HG03159 (cell line): ENCODE measurements around the gene PPP1R3D.

ENCODE experiments used
- ATAC-seq: cut with Tn5 transposase; IDR thresholded peaks from one replicate; pipeline ENCODE4 v1.9.1; 2021; ENCODE audit warnings: mild to moderate bottlenecking, moderate library complexity; ENCODE audit not compliant: unreplicated experiment

Gene PPP1R3D

DNA sequence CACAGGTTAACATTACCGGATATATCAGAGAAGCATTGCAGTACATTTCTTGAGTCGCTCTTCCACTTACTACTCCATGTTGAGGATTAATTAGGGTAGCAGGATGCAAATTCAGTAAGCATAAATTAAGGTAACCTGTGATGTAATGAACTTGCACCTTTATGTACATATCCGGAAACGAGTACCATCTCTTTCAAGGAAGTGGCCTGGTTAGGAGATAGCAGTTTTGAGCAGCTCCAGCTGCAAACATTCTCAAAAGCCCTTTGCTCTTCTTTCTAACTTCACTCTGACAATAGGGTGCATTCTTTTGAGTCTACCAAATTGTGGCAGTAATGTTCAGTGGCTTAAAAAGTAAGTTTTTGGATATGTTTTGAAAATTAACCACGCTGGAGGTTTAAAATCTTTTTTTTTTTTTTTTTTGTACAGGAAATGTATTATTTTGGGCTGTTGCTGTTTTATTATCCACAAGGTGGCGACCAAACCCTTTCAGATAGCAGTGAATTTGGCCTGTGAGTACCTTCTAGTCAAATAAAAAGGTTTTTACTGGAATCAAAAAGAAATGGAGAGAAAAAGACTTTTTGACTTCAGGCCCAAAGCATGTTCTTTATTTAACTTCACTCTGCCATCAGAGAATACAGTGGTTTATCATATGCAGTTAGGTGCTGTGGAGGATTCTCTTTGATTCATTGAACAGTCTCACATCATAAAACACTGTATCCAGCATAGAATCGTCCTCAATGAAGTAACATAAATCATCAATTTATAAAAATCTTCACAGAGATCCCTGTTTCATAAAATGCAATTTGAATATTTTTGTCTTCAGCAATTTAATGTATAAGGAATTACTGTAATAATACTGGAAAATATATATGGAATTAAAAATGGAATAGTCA, 9.0 kb upstream of the PPP1R3D start:
- peak; percentile 57 for ATAC-seq

DNA sequence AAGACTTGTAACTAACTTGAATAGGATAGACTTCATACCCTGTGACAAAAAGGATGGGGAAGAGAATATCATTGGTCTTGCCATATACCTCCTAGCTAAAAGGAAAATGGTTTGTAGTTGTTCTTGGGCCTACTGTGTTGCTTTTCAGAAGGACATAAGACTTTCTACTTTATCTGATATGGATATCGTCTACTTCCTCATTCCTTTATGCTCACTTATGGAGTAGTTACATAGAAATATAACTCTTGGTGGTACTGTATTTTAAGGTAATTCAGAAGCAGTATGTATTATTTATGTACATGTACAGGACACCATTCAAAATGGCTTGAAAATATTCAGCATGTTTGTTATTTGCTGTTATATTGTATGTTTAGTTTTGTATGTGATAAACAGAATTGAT, 8.1 kb upstream of the PPP1R3D start:
- ATAC-seq: no peak

DNA sequence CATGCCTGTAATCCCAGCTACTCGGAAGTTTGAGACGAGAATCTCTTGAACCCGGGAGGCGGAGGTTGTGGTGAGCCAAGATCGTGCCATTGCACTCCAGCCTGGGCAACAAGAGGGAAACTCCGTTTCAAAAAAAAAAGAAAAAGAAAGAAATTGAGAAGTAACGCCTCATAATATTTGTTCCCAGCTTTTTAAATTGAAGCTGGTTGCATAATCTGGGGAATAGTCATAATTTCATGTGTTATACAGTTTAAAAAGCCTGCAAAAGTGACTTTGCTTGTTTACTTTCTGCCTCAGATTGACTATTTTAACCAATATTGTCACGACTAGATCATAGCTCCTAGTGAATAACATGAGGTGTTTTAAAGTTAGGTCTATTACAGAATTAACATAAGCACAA, 7.3 kb upstream of the PPP1R3D start:
- no peak for ATAC-seq

DNA sequence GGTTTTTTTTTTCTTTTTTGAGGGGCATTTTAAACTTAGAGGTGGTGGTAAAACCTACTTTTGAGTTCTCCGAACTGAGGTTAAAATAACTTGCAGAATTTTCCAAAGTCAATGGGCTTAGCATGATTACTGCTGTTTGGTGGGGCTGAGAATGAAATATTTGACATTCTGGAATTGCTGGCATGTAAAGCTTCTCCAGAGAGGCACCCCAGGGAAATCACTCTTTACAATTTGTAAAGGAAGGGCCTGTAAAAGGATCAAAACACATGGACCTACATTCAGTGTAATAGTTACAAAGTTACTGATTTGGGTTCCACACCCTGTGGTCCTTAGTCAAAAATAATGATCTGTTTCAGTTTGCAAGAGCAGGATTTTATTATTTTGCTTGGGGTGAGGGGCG, 5.6 kb upstream of the PPP1R3D start:
- no peak for ATAC-seq

DNA sequence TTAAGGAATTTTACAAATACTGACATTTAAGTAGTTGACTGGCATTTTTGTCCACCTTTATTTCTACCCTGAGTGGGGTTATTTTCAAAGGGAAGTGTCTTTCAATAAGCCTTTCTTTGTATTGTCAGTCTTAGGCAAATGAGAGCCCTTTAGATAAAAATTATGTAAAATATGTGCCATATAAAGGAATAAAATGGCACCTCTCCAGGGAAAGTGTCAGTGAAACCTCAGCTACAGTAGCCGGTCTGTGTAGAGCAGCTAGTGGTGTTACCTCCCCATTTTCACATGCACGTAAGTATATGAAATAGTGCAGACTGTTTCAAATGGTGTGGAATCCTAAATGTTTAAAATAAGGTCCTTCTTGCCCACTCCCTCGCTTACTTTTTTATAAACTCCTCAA, 5.1 kb upstream of the PPP1R3D start:
- no peak for ATAC-seq

DNA sequence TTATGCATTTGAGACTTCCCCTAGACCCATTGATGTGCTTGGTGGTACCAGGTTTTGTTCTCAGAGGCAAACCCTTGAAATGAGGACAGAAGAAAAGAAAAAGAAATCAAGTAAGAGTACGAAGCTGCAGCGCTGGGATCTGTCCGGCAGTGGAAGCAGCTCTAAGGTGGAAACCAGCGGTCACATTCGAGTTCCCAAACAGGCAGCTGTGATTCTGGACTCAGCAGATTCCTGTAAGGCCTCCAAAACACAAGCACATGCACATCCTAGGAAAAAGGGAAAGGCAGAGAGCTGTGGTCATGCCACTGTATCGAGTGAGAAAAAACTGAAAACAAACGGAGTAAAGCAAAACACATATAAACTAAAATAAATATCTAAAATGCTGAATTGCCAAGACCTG, 4.6 kb upstream of the PPP1R3D start:
- no peak for ATAC-seq

DNA sequence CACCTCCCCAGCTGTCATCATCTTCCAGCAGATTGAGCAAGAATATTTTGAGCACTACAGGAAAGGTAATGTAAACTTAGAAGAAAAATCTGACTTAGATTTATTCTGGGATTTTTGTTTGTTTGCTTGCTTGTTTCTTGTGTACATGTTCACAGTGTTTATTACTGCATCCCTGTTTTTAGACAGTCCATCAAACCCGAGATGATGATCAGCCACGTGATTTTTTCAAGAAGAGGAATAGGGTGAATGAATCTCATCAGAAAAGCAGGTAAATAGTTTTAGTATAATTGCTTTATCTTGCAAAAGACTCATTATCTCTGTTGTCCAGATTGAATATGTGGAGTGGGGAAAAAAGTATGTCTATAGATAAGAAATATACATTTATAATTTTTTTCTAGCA, 2.1 kb upstream of the PPP1R3D start:
- no peak for ATAC-seq

DNA sequence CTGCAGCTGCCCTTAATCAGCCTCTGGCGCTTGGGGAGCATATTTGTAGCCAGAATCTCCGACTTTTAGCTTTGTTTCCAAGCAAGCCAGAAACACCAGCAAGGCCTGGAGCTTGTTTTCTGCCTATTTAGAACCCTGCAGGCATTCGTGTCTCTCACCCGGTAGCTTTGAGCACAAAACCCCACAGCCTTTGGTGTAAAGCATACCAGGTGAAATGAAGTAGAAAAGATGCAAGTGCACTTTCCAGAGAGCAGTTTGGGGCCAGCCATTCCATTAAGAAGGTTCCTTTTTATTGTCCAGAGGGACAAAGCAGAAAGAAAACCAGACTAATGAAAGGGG, 820 bp upstream of the PPP1R3D start:
- no peak for ATAC-seq

DNA sequence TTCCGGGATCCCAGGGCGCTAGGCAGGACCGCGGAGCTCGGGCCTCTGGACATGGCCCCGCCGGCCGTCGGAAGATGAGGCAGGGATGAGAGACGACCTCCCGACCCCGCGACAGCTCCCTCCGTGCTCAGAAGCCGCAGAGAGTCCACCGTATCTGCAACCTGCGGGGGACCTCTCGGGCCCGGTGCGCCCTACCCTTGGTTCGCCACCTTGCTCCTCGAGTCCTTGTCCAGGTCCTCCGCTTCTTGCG, 301 bp downstream of the PPP1R3D start:
- peak; percentile 34 for ATAC-seq

DNA sequence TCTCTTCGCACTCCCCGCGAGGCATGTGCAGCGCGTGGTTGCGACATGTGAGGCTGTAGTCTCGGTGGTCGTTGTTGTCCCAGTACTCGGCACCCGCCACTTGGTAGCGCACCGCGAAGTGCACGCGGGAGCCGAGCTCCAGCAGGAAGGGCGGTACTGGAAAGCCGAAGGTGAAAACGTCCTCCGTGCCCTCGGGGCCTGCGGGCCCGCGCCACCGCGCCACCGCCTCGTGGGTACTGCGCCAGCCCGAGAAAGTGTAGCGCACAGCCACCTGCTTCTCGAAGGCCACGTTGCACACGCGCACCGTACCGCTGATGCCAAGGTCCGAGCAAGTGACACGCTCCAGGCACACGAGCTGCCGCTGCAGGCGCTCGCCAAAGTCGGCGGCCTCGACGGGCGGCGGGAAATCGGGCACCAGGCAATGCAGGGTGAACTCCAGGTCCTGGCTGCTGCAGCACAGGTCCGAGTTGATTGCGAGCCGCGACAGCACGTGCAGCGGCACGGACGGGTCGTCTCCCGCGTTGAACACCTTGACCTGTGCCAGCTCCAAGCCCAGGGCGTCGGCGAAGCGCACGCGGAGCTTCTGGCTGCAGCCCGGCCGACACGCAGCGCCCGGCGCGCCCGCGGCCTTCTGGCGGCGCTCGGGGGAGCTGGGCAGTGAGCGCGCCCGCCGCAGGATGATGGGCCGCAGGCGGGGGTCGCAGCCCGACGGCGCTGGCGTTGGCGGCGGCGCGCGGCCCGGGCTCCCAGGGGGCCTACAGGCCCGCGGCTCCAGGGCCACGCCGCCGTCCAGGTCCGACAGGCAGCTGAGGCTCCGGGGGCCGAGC, 840 bp downstream of the PPP1R3D start:
- ATAC-seq: no peak

DNA sequence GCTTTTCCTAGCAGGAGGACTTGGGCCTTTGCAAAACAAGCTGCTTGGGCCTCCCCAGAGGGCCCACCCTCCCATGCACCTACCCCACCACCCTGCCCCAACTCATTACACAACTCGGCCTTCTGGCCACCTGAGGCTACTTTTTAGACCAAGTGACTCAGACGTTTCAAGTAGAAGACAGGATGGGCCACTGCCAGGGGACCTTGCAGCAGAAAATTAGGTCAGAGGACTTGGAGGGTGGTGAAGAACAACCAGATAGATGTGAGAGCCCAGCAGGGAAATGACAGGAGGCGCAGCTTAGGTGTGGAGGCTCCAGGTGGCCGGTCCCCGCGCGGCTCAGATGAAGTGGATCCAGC, 1.4 kb downstream of the PPP1R3D start:
- ATAC-seq: no peak

DNA sequence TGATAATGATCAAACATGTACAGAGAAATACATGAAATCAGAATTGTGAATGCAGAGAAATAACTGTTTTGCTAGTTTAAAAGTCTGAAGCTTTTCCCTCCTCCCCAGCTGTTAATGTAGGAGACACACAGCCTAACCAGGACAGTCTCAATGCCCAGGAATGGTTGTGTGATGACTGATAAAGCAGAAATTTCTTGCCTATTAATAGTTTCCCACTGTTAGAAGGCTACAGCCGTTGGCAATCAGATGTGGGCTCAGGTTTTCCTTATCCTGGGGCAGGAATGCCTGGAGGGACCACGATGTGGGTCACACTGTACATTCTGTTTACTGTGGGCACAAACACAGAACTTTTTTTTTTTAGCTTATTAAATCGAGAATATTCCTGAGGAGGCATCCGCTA, 1.9 kb downstream of the PPP1R3D start:
- ATAC-seq: no peak

DNA sequence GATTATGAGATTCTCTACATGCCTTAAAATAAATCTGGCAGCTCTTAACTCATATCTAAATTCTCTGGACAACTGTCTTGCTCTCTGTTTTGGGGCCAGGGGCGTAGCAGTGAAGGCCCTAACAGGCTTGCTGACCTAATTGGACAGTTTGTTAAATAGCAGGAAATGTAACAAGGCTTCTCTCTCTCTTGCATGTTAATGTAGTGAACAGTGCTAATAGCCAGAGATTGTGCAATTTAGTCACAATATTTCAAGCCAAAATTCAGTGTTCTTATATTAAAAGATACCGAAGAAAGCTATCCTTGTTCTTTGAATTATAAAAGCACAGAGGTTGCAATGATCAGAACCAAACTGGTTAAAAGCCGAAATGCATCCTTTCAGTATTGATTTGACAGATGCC, 3.0 kb downstream of the PPP1R3D start:
- ATAC-seq: no peak

DNA sequence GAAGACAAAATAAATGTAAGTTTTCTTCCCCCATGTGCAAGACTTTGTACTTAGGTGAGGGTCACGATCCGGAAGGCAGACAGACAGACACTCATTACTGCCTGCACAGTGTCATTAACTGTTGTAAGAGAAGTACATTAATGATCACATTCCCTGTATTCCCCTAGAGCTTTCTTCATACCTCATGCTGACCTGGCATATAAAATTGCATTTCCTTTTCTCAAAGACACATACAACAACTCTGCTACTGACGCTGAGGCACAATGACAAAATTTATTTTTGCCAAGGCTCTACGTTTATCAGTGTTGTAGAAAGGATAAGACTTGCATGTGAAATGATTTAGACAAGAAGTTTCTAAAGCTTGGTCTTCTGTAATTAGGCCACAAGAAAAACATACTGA, 3.7 kb downstream of the PPP1R3D start:
- ATAC-seq: no peak

DNA sequence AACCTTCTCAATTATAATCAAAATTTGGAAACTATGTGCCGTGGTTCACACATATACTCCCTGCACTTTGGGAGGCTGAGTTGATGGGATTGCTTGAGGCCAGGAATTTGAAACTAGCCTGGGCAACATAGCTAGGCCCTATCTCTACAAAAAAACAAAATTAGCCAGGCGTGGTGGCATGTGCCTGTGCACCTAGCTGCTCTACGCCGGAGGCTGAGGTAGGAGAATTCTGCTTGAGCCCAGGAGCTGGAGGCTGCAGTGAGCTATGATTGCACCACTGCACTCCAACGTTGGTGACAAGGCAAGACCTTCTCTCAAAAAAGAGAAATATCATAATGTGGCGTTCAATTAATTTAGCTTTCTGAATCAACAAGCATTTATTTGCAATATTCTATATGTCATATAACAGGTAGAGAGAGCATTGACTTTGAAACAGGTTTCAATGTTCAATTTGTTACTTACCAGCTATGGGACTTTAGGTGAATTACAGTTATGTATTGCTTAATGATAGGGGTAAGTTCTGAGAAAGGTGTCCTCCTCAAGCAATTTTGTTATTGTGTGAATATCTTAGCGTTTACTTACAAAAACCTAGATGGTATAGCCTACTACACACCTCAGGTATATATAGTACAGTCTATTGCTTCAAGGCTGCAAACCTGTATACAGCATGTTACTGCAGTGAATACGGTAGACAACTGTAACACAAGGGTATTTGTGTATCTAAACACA, 4.5 kb downstream of the PPP1R3D start:
- ATAC-seq: no peak

DNA sequence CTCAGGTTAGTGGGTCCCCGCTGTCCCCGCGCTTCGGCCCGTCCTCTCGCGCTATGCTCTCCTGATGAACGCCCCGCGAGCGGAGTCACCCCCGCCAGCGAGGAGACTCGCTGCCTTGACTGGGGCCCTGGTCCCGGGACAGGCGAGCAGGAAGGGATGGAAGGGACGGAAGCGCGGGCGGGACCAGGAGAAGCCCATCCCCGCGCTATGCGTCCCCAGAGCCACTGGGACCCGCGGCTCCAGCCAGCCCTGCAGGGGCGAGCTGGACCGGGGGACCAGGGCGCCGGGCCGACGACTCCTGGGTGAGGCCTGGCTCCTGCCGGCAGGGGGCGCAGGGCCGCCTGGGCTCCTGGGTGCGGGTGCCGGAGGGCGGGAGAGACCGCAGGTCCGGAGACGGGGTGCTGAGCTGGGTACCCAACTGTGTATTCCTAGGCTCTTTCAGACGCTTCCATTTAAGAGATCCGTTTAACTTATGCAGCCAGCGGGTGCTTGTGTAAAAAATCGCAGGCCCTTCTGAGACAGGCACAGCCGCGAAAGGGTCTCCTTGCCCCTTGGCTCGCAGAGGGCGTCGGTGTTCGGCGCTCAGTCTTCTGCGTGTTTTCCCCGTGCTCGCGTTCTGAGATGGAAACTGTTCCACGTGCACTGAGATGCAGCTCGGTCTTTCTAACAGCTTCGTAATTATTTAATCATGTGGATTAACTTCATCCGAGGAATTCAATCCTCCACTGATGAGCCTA, 6.1 kb downstream of the PPP1R3D start:
- ATAC-seq: peak; percentile 87

DNA sequence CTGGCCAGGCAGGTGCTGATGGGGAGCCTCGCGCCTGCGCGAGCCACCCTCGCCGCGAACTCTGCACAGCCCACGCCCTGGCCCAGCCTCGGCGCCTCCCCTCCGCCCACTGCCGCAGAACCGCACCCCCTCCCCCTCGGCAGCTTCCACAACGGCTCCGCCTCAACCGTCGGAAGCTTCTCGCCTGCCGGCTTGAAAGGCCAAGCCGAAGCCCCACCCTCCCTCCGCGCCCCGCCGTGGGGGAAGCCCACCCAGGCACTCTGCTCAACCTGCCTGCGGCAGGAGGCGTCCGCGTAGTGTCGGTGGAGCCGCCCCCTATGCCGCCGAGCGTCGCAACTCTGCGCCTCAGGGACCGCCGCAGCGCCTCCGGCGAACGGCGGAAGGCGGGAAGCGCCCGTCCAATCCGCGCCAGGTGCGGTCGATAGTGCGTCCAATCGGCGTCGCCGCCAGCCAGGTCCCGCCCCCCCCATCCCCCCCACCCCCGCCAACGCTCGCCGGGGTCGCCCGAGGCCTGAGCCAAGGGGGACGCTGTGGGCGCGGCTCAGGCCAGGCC, 6.7 kb downstream of the PPP1R3D start, which contains the start of gene SYCP2:
Gene SYCP2, minus strand, starts transcription at position 342 of the 553 bp plus-strand sequence. CDS start 11,224 bp downstream, outside the sequence.
- ATAC-seq: peak; percentile 22

DNA sequence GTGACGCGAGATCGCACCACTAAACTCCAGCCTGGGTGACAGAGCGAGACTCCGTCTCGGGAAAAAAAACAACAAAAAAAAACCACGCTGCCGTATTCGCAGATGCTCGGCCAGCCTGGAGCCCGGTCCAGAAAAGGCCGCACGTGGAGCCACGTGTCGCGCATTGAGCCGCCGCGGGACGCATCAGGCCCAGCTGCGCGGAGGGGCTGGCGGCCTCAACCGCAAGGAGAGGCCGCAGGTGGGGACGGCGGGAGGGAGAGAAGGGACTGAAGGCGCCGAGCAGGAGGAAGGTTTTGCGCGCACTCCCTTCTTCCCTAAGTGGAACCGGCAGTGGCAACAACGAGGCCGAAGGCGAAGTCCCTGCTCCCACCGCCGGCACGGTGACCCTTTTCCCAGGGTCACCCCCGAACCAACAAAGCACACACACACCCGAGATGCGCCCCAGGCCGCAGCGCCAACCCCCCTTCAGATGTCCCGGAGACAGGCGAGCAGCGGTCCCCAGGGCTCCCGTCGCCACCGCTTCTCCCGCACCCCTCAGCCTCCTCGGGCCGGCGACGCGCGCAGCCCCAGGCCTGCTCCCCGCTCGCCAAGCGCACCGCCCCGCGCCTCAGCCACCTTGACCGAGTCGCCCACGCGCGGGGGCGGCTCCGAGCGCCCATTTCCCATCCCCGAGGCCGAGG, 7.3 kb downstream of the PPP1R3D start:
- no peak for ATAC-seq

DNA sequence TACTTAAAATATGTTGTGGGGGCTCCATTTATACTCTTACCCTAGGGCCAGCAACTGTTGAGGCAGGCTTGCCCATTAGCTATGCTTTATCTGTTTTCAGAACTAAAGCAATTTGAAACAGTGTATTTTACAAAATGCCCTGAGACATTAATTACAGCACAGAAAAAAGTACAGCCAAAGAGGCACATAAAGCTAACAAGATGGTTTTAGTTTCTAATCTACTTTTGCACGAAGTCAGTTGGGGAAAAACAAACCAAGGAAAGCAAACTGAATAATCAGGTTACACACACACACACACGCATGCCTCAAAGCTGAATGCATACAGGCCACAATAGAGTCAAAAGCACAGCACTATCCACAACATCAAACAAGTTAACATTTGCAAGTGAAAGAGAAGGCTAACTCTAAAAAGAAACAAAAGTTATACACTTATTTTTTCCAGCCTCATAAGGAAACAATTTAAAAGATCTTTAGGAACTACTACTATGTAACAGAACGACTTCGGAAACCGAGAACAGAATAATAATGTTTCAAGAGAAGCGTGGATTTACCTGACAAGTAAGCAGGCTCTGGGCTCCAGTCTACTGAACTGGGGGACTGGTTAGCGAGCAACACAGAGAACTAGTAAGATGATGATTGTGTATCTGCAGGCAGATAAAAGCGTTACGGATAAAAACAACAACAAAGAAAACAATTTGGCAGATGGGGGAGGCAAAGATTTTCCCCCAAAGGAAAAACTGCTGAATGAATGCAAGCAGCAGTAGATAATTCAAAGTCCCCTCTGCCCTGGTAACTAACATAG, 8.4 kb downstream of the PPP1R3D start:
- no peak for ATAC-seq
